ENCODE measurements around the gene MINK1.
"Not testable (repeated sequence)": the region's sequence is repeated elsewhere in the genome, so short reads cannot be mapped to it uniquely, and the experiment has no call there.

The MINK1 gene

DNA sequence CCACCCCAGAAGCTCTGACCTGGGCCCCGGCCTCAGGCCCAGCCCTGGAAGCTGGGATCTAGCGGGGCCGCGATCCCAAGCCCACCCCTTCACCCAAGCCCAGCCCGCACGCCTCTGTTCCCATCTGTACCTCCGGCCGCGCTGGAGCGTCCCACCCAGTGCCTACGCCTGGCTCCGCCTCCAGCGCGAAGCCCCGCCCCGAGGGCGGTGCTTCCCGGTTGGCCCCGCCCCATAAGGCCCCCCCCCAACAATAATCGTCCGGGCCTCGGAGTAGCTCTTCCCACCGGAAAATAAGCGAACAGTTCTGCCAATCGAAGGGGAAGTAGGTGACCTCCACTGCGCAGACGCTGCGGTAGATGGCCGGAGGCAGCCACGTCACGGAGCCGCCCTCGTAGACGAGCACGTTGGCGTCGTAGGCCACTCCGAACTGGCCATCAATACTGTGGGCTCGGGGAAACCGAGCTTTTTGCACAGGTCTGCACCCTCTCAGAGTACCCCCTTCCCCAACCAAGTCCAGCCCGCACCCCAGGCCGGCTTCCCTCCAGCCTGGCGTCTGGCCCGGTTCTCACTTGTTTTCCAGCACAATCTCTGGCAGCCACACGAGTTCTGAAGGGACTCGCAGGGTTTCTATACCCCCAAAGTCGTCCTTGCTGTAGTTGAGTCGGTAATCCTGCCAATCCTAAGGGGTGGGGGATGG lies 68.7 kb downstream of the MINK1 start:
- no peak for DNase-seq

DNA sequence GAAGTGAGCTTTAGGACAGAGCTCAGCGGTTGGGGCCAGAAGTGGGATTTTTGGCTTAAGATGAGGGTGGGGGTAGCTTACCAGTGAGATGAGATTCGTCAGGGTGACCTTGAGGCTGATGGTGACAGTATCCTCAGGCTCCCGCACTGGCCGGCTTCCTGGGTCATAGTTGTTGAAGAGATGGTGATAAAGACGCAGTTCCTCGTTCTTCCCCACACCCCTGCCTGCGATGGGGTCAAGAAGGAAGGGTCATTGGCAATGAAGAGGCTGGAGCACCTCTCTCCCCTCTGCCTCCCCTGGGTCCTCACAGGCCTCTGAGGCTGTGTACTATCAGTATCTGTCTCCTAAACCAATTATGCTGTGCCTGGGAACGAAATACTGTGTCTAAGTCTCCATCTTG lies 69.4 kb downstream of the MINK1 start:
- DNase-seq = no peak

DNA sequence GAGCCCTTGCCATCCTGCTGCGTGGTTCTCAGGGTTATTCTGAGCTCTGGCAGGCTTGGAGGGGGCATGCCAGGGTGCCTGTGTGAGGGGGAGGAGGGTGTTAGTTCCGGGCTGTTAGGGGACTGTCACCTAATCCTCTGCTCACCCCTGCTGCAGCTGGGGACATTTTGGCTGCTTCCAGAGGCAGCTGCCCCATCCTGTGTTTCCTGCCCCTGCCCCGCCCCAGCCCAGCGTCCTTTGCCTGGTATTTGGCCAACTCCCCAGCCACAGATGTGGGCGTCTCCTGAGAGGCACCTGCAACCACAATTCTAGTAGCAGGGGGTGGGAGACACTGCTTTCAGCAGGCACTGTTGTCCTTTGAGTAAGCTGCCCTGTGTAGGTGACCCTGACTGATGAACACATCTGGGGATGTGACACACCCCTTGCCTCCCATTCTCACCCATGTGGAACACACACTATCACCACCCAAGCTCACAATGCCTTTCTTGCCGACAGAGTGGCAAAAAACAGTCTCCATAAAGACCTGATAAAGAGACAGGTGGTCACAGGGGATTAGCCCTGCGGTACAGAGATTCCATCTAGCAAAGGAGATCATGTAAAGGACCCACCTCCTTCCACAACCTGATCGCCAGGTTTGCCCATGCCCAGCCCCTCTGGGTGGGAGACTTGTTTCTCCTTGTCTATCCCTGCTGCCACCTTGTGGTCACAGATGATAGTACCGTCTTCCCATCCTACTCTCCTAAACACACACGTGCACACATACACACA lies 70.1 kb downstream of the MINK1 start, which contains the start of gene CHRNE:
TSS of gene CHRNE (minus strand) at position 48 of the 768 bp plus-strand sequence. CDS start at position 13, 35 bp downstream.
- no peak for DNase-seq

DNA sequence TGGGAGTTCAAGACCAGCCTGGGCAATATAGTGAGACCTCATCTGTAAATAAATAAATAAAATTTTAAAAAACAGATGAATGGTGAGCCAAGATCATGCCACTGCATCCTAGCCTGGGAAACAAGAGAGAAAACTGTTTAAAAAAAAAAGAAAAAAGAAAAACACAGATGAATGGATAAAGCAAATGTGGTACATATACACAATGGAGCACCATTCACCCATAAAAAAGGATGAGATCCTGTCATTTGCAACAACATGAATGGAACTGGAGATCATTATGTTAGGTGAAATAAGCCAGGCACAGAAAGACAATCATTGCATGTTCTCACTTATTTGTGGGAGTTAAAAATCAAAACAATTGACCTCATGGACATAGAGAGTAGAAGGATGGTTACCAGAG lies 73.5 kb downstream of the MINK1 start:
- not testable (repeated sequence) for DNase-seq

DNA sequence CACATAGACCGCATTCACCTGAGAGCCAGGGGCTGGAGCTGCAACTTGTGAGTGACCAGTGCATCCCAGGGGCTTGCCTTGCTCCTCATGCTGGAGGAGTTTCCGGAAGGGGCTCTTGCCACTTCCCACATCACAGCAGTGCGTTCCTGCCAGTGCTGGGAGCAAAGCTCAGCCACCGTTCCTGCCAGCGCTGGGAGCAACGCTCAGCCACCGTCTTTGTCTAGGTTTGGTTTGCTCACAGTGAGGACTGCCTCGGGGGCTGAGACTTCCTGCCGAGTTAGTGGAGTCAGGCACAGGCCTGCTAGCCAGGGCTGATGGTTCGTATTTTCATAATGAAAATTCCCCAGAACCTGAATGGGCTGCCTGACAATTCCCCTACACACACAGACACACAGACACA lies 75.2 kb downstream of the MINK1 start:
- no peak for DNase-seq

DNA sequence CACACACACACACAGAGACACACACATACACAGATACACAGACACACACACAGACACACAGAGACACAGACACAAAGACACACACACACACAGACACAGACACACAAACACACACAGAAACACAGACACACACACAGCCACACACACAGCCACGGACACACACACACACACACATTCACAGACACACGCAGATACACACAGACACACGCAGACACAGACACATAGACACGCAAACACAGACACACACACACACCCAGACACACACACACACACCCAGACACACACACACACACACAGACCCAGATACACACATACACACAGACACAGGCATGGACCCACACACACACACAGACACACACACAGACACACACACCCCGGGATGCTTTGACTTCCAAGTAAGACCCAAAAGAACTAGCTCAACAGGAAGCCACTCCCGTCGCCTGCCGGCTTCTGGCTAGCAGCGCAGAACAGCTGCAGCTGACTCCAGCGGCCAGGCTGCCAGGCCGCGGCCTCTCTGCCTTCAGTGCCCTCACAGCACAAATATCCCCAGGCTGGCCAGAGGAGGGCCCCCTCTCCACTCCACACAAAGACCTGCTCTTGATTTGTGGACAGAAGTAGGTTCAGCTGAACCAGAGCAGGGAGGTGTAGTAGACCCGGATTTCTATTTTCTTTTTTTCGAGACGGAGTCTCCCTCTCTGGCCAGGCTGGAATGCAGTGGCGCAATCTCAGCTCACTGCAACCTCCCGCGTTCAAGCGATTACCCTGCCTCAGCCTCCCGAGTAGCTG lies 75.8 kb downstream of the MINK1 start:
- no peak for DNase-seq

DNA sequence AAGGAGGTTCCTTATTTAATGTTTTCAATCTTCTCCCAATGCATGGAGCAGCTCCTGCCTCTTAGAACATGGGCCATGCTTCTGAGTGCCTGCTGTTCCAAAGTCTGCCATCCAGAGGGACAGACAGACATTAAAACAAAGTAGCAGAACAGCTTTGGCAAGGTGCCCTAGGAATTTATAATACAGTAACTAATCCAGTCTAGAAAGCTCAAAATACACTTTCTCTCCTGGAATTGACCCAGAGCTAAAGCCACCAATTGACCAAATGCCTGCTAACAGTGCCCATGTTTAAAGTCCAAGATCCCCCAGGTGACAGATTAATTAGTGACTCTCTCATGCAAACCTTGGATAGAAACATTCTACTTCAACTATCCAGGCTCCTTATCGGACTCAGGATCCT lies 80.9 kb downstream of the MINK1 start:
- DNase-seq = no peak

DNA sequence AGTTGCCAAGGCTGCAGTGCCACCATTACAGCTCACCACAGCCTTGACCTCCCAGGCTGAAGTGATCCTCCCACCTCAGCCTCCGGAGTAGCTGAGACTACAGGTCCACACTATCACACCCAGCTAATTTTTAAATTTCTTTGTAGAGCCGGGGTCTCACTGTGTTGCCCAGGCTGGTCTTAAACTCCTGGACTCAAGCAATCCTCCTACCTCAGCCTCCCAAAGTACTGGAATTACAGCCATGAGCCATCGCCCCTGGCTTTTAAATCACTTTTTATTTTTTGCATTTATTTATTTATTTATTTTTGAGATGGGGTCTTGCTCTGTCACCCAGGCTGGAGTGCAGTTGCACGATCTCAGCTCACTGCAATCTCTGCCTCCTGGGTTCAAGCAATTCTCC lies 81.4 kb downstream of the MINK1 start:
- DNase-seq = not testable (repeated sequence)

DNA sequence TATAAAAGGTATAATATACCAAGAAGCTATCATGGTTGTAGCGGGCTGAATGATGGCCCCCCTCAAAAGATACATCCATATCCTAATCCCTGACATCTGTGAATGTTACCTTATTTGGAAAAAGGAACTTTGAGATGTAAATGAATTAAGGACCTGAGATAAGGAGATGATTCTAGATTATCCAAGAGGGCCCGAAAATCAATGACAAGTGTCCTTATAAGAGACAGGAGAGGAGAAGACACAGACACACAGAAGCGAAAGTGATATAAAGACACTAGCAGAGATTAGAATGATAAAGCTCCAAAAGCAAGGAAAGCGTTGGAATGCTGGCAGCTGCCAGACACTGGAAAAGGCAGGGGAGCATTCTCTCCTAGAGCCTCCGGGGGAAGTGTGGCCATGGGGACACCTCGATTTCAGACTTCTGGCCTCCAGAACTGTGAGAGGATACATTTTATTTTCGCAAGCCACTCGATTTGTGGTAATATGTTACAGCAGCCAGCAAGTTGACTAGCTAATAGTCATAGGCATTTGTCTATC lies 86.4 kb downstream of the MINK1 start:
- DNase-seq = no peak

DNA sequence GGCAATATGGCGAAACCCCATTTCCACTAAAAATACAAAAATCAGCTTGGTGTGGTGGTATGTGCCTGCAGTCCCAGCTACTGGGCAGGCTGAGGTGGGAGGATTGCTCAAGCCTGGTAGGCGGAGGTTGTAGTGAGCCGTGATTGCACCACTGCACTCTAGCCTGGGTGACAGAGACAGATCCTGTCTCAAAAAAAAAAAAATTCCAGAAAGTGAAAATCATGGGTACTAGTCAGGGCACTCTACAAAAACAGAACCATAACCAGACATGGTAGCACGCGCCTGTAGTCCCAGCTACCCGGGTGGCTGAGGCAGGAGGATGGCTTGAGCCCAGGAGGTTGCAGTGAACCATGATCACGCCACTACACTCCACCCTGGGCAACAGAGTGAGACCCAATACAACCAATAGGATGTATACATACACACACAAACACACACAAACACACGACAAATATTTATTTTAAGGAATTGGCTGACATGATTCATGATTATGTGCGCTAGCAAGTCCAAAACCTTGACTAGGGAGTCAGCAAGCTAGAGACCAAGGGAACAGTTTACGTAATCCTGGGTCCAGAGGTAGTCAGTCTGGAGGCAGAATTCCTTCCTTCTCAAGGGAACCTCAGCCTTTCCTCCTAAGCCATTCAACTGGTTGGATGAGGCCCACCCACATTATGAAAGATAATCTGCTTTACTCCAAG lies 87.4 kb downstream of the MINK1 start:
- DNase-seq = no peak

DNA sequence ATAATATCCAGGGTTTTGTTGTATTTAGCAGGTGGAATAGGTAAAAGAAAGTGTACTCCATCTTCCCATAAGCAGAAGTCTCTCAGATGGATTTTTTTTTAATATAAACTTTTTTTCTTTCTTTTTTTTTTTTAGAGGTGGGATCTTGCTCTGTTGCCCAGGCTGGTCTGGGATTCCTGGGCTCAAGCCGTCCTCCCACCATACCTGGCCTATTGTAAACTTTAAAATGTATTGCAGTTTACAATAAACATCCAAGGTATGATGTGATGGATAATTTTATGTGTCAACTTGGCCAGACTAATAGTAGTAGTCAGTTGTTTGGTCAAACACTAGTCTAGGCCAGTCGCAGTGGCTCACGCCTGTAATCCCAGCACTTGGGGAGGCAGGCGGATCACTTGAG lies 88.2 kb downstream of the MINK1 start:
- no peak for DNase-seq

DNA sequence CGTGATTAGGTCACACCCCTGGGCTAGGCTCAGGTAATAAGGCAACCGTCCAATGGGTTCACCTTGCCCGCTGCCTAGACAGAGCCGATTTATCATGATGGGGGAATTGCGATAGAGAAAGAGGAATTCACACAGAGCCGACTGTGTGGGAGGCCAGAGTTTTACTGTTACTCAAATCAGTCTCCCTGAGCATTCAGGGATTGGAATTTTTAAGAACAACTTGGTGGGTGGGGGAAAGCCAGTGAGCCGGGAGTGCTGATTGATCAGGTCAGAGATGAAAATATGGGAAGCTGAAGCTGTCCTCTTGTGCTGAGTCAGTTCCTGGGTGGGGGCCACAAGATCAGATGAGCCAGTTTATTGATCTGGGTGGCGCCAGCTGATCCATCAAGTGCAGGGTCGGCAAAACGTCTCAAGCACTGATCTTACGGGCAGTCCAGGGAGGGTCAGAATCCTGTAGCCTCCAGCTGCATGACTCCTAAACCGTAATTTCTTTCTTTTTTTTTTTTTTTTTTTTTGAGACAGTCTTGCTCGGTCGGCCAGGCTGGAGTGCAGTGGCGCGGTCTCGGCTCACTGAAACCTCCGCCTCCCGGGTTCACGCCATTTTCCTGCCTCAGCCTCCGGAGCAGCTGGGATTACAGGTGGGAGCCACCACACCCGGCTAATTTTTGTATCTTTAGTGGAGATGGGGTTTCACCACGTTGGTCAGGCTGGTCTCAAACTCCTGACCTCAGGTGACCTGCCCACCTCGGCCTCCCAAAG lies 93.6 kb downstream of the MINK1 start:
- DNase-seq = not testable (repeated sequence)

DNA sequence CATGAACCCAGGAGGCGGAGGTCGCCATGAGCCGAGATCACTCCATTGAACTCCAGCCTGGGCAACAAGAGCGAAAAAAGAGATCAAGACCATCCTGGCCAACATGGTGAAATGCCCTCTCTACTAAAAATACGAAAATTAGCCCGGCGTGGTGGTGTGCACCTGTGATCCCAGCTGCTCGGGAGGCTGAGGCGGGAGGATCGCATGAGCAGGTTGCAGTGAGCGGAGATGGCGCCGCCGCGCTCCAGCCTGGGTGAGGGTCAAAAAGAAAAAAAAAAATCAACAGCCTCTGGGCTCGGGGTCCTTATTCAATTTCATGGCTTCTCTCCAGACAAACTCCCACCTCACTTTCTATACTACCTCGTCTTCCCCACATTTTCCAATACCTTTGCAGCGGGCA lies 95.7 kb downstream of the MINK1 start:
- no peak for DNase-seq

DNA sequence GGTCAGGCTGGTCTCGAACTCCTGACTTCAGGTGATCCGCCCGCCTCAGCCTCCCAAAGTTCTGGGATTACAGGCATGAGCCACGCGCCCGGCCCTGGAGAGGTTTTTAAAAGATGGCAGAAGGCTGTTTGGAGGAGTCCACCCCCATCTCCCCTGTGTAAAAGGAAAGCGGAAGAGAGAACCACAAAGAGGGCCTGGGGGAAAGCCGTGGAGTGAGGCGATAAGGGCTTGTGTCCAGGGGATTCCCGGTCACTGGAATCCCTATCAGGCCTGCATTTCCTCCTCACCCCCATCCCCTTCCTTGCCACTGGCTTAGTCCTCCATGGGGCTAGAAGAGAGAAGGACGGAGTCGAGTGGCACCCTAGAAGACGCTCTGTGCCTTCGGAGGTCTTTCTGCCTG lies 98.8 kb downstream of the MINK1 start, which contains the start of gene GP1BA:
TSS of gene GP1BA (plus strand) at position 315 of the 400 bp plus-strand sequence. CDS start 328 bp downstream, outside the sequence.
- no peak for DNase-seq

DNA sequence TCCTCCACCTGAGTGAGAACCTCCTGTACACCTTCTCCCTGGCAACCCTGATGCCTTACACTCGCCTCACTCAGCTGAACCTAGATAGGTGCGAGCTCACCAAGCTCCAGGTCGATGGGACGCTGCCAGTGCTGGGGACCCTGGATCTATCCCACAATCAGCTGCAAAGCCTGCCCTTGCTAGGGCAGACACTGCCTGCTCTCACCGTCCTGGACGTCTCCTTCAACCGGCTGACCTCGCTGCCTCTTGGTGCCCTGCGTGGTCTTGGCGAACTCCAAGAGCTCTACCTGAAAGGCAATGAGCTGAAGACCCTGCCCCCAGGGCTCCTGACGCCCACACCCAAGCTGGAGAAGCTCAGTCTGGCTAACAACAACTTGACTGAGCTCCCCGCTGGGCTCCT lies 99.6 kb downstream of the MINK1 start:
- DNase-seq = no peak

DNA sequence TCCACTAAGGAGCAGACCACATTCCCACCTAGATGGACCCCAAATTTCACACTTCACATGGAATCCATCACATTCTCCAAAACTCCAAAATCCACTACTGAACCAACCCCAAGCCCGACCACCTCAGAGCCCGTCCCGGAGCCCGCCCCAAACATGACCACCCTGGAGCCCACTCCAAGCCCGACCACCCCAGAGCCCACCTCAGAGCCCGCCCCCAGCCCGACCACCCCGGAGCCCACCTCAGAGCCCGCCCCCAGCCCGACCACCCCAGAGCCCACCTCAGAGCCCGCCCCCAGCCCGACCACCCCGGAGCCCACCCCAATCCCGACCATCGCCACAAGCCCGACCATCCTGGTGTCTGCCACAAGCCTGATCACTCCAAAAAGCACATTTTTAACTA lies 100.5 kb downstream of the MINK1 start:
- no peak for DNase-seq

DNA sequence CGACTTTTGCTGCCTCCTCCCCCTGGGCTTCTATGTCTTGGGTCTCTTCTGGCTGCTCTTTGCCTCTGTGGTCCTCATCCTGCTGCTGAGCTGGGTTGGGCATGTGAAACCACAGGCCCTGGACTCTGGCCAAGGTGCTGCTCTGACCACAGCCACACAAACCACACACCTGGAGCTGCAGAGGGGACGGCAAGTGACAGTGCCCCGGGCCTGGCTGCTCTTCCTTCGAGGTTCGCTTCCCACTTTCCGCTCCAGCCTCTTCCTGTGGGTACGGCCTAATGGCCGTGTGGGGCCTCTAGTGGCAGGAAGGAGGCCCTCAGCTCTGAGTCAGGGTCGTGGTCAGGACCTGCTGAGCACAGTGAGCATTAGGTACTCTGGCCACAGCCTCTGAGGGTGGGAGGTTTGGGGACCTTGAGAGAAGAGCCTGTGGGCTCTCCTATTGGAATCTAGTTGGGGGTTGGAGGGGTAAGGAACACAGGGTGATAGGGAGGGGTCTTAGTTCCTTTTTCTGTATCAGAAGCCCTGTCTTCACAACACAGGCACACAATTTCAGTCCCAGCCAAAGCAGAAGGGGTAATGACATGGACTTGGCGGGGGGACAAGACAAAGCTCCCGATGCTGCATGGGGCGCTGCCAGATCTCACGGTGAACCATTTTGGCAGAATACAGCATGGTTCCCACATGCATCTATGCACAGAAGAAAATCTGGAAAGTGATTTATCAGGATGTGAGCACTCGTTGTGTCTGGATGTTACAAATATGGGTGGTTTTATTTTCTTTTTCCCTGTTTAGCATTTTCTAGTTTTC lies 101.2 kb downstream of the MINK1 start:
- DNase-seq = no peak

DNA sequence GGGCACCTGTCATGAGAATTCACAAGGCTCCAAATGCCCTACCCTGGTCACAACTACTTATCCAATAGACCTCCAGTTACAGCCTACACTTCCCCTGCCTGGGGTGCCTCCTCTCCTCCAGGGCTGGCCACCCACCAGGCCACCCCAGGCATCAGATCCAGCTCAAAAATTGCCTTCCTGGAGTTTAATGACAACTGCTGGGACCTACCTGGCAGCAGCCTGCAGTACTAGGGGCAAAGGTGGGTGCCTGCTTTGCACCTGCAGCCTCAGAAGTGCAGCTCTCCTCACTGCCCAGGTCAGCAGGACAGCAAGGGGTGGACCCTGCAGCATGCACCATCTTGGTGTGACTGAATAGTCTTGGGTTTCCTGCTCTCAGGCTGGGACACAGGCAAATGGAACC lies 102.5 kb downstream of the MINK1 start:
- no peak for DNase-seq

DNA sequence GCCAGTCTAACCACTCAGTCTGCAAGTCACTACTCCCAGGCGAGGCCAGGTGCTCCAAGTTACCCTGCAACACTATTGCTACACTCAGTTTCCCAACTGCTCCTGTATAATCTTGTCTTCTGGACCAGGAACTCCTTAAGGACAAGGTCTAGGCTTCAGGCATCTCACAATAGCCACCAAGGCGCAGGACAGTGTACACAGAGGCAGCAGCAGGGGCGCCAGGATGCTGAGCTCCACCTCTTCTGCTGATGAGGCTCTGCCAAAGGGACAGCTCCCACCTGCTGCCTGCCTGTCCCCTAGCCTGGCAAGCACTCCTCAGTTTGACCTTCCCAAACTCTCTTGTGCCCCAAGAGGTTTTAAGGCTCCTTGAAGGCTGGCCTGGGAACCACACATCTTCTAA lies 103.3 kb downstream of the MINK1 start:
- no peak for DNase-seq

DNA sequence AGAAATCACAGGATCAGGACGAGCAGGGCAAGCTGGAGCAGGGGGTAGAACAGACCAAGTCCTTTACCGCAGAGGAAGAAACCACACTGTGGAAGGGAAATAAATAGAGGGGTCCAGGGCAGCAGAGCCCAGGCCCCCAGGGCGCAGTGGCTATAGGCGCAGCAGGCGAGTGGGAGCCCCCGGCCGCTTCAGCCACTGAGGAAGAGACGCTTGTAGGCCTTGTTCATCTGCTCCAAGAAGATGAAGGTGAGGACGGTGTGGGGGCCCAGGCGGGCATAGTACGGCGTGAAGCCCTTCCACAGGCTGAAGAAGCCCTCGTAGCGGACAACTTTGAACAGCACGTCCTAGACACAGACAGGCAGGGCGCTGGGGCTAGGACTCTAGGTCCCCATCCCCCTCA lies 104.4 kb downstream of the MINK1 start:
- no peak for DNase-seq

DNA sequence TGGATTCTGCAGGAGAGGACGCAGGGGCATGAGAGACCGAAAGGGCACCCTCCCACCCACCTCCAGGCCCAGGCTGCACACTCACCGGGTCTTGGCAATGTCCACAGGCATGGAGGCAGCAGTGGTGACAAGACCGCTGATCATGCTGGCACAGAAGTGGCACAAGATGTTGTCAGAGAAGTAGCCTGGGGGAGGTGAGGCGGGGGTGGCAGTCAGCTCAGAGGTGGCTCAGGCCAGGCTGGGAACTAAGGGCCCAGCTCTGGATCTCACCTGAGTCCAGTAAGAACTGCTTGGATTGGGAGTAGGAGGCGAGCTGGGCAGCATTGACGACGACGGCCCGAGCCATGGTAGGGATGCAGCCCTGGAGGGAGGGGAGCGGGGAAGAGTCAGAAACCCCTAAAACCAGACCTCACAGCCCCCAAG lies 104.9 kb downstream of the MINK1 start:
- no peak for DNase-seq

Measured in NCI-H1436 treated with DMSO at 0.1 percent for 48 hours (cell line).